NCI-H345 treated with DMSO at 0.1 percent for 48 hours (cell line): ENCODE measurements around the gene ANKRD9.

Source experiments
- DNase-seq: peaks from one replicate; lab custom pipeline; 2025; ENCODE audit not compliant: unreplicated experiment; lab: John Stamatoyannopoulos, UW

The ANKRD9 gene

DNA sequence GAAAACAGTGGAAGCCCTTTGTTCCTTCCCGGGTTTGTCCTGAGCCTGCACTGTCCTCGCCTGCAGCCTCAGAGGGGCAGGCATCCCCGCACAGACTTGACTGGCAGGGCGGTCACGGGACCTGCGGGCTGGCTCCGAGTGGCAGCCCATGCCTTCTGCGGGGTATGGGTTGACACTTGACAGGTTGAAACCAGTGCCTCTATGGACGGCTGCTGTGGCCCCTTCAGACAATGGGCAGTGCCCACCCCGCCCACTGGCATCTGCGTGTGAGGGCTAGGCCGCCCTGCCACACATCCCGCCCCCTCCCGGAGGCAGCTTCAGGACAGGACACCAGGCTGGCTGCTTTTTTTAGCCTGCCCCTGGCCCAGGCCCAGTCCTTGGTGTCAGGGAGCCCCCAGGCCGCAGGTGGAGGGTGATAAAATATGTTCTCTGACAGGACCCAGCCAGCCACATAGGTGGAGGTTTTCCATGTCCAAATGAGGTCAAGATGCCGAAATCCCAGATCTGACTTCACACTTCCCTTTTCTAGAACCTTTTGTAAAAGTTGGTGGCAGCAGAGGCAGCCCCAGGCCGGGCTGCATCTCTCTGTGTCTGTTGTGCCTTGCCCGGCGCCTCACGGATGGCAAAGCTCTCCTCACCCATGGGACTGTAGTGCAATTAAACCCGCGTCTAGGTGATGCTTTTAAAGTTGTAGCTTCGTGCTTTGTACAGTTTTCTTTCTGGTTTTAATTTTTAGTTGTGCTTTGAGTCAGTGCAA, 10.0 kb downstream of the ANKRD9 start:
- no peak for DNase-seq

DNA sequence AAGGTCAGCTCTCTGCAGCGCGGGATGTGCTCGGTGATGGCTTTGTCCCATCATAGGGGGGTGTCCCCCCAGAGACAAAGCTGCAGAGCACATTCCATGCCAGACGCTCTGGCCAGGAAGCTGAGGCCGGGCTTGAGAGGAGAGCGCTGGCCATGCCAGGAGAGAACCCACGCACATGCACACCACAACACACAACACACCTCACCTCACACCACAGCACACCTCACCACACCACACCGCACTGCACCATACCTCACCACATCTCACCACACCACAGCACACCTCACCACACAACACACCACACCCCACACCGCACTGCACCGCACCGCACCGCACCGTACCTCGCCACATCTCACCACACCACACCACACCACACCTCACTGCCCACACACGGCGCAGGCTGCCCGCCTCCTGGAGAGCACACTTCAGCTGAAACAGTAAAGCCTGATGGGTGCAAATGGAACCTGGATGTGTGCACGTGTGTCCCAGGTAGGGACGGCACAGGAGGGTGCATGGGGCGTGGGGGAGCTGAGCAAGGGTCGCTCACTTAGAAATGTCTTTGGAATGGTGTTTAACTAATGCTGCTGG, 10.8 kb downstream of the ANKRD9 start:
- DNase-seq = no peak

DNA sequence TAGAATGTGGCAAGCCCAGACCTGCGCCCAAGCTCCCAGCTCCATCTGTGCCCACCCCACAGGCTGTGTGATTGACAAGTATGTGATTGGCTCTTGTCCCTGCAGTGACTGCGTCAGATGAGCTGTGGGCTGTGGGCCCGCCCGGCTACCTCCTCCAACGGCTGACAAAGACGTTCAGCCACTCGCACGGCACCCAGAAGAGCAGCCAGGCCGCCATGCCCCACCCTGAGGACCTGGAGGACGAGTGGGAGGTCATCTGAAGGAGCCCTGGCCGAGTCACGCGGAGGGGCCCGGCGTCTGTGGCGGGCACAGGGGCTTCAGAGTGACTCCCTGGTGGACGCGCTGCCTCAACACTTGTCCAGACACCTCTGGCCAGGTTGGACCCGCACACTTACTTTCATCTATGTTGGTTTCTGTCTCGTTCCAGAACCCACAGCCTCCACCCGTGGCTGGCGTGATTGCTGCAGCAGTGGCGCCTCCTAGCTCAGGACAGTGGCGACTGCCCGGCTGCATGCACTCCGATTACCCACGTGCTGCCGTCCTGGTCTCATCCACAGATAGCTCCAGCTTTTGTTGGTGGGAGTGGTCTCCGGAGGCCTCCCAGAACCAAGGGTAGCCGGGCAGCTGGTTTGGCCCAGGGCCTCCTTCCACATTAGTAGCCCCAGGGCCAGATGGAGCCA, 11.4 kb downstream of the ANKRD9 start:
- no peak for DNase-seq

DNA sequence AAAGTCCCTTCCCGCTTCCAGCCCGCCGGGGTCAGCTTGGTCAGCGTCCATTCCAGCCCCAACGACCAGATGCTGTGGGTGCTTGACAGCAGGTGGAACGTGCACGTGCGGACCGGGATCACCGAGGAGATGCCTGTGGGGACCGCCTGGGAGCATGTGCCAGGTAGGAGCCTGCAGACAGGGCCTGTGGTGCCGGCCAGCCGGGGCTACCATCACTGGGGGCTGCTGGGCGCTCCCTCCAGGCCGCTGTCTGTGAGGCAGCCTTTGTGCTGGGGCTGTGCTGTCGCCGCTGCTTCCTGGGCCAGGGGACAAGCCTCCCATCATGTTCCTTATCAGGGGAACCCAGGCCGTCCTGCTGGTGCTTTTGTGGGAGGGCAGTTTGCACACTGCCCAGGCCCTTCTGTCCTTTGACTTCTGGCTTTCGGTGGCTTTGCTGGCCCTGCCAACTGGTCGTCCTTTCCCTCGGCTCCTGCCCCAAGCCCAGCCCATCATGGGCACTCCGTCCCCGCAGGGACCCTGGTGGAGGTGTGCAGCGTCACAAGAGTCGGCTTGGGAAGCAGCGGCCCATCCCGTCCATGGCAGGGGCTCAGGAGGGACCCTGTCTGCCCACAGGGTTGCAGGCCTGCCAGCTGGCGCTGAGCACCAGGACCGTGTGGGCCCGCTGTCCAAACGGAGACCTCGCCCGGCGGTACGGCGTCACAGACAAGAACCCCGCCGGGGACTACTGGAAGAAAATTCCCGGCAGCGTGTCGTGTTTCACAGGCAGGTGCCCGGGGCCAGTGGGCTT, 12.4 kb downstream of the ANKRD9 start:
- DNase-seq = no peak

DNA sequence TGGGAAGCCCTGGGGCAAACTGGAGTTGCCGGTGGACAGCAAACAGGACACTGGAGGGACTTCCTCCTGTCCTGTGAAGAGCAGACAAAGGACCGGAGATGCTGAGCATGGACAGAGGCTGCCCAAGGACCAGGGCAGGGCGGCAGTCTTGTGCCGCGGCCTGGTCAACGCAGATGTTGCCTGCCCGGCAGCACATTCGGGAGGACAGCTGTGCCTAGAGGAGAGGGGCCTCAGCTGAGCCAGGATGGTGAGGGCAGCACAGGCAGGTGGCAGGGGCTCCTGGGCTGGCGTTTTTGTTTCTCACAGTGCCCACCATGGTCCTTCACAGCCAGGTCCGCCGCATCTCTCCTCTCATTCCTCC, 13.3 kb downstream of the ANKRD9 start:
- DNase-seq = no peak

DNA sequence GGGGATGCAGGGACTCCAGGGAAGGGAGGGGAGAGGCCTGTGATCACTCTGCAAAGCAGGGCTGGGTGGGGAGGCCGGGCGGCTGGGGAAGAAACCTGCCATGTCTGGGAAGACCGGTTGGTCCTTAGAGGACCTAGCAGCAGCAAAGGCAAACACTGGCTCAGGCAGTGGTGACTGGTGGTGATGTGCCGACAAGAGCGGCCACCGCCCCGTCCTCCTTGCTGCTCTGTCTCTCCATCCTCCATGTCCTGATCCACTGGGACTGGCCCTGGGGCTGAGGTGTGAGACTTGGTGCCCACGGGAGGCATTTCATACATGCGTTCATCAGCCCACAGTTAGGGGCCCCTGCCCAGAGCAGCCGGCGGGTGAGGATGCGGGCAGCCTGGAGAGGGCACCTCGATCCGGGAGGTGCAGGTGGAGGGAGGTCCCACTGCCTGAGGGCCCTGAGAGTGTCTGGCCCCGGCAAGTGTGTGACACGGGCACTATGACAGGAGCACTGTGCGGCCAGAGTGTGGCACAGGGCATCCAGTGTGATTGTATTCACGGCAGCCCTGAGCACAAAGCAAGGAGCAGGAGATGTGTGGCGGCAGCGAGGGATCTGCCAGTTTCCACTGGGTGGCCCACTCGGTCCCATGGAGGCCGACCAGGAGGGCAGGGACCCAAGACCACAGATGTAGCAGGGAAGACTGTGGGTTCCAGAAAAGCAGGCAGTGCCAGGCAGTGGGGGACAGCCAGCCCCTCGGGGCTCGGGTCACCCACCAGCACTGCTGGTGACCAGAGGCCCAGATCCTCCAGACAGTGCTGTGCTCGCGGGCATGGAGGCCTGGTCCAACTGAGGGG, 13.9 kb downstream of the ANKRD9 start:
- DNase-seq = no peak

DNA sequence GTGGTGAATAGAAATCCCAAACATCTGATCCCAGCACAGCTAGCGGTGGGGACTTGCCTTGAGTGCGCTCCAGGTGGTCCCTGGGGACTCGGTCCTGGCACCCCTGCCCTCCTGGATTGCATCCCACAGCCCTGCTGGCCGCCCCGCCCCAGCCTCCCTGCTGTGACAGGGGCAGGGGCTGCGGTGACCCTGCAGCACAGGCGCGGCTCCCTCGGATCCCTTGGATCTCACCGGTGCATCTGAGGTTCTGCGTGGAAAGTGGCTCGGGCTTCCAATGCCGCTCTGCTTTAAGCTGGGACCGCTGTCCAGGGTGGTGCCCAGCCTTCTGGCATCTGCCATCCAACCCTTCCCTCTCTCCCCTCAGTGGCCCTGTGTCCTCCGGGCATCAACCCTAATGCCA, 16.0 kb downstream of the ANKRD9 start:
- DNase-seq = no peak

DNA sequence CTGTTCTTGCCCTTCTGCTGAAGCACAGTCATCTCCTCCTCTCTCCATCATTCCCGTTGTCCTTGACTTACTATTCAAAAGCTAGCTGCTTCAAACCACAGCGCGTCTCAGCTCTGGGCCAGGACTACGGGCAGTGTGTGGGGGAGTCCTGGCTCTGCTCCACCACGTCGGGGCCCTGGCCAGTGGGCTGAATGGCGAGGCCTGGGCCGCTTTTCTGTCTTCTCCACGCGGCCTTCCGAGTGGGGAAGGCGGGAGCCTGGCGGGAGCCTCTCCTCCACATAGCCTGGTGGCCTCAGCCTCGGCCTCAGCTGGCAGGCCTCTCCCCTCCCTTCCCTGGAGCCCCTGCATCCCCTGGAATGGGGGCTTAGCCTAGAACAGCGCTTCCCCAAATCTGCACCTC, 16.5 kb downstream of the ANKRD9 start:
- DNase-seq = no peak

DNA sequence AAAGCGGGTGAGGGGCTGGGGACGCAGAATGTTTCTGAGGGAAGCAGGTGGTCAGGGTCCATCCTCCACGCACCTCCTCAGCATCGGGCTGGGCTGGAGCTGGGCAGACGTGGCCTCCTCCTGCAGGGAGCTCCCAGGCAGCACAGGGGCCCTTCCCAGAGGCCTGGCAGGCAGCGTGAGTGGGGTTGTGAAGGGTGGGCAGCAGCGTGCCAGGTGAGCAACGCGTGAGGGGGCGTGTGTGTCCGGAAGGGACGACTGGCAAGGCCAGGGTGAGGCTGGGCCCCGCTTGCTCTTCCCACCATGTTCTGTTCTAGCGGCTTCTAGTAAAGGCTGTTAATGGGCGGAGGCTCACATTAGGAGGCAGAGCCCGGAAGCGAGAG, 17.1 kb downstream of the ANKRD9 start:
- DNase-seq = no peak

DNA sequence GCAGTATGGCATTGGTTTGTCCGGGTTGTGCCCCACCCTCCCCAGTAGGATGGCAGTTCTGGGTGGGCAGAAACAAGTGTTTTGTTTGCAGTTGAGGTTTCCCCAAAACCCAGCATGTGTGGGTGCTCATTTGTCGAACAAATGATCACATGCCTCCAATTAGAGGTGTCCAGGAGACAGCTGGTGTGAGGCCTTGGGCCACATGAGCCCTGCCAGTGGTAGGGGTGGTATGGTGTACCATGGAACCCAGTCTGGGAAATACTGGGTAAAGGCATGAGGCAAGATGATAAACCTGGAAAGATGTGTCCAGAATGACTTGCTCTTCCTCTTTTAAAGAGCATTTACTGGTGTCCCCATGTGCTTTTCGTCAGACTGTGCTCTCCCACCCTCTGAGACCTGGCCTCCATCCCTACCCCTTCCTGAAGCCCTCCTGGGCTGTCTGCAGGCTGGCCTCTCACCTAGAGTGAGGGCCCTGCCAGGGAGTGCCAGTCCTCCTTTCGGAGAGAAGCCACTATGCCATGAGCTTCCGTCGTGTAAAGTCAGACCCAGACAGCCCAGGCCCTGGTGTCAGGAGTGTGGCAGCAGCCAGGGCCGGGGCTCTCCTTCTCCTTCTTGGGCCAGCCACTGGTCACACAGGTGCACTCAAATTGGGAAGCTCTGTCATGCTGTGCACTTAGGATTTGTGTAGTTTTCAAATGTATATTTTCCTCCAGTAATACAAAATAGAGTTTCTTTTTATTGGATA, 17.6 kb downstream of the ANKRD9 start:
- no peak for DNase-seq

DNA sequence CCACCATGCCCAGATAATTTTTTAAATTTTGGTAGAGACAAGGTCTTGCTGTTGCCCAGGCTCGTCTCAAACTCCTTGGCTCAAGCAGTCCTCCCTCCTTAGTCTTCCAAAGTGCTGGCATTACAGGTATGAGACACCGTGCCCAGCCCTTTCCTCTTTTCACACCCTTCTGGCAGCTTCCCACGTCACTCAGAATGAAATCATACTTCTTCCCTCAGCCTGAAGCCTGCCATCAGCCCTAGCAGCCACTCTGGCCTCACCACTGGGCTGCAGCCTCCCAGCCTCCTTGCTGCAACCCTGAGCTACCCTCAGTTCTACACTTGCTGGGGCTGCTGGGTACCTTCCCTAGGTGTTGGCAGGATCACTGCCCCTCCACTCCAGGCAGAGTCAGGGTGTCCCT, 18.2 kb downstream of the ANKRD9 start:
- no peak for DNase-seq

DNA sequence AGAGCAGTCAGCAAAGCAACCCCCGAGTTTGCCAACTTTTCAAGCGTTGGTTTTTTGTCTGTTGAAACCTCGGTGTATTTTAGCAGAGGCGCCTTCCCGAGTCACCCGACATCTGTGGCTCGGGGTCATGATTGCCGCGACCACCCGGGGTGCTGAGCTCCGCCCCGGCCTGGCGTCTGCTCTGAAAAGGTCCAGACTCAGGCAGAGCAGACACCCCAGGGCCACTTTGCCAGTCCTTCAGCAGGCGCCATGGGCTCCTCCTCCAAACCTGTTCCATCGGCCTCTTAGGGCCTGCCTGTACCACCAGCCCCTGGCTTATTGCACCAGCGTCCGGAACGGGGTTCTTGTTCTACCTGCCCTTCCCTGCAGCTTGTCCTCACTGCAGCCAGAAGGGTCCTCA, 19.1 kb downstream of the ANKRD9 start:
- DNase-seq = no peak

DNA sequence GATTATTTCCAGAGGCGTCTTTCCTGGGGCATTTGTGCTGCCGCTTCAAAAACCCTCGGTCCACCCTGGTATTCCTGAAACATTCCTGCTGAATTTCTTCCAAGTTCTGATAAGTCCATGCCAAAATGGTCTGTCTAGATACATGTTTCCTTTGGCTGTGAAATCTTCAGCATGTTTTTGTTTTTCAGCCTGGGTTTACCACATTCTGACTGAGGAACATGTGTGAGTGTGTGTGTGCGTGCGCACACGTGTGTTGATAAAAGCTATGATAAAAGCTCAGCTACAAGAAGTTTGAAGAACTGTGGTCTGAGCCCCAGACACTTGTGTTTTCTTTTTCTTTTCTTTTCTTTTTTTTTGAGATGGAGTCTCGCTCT, 22.4 kb downstream of the ANKRD9 start:
- no peak for DNase-seq

DNA sequence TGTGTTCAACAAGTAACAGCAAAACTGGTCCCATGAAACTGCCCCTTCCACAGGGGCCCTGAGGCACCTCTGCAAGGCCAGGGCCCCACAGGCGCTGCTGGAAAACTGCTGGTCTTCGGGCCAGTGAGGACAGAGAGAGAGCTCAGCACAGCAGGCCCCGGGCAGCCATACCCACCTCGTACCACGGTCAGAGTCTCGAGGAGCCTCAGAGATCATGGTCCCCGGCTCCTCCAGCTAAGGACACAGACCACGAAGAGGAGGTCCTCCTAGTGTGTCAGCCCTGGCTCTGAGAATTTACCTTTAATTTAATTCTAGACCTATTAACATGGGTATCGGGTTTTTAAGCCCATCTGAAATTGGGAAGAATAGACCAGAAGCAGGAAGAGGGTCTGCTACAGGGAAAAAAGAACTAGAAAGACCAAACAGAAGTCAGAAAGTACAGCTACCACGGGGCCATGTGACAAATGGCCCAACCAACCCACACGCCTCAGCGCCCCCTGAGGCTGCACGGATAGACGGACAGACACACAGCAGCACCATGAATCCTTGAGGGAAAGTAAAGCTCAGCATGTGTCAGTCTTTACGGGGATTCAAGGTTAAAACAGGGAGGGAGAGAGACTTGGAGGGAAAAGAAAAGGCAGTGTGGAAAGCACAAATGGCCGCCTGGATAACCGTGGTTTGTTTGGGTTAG, 22.9 kb downstream of the ANKRD9 start:
- no peak for DNase-seq

DNA sequence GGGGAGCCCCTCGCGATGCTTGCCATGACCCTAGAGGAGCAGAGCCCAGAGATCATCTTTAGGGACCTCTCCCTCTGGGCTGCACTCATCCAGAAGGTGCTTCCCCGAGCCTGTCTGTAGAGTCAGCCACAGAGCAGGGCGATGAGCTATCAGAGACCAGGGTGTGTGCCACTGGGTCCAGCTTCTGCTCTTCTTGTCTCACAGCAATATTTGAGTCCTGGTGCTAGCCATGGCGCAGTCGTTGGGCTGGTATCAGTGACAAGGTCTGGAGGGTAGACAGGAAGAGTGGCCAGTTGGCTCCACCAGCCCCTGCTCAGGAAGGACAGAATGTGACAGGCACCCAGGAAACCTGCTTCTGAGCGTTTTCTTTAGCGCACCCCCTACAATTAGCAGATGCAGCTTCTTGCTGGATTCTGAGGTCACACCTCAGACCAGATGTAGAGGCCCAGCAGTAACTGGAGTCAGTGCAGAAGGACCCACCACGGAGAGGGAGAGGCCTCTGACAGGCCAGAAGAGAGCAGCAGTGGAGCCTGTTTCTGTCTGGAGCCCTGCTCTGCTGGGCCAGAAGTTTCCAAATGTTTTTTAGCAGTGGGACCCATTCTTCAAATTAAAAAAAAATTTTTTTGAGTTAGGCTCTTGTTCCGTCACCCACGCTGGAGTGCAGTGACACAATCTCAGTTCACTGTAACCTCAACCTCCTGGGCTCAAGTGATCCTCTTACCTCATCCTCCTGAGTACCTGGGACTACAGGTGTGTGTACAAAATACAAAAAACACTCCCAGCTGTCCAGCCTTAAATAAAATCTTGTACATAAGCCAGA, 23.7 kb downstream of the ANKRD9 start:
- DNase-seq = no peak

DNA sequence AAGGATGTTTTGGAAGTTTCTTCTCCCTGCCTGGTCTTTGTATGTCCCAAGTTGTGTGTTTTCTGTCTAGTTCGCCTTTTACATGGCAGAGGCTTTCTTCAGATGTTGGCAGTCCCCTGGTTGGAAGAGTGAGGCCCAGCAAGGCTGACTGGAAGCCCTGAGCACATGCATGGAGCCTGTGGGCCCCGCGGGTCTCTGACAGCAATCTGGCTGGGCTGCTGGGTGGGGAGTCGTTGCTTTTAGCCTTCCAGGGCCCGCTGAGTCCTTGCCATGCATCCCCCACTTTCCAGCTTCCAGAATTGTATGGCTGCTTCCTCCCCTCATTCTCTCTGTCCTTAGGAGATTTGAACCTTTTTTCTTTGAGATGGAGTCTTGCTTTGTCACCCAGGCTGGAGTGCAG, 25.3 kb downstream of the ANKRD9 start:
- no peak for DNase-seq

DNA sequence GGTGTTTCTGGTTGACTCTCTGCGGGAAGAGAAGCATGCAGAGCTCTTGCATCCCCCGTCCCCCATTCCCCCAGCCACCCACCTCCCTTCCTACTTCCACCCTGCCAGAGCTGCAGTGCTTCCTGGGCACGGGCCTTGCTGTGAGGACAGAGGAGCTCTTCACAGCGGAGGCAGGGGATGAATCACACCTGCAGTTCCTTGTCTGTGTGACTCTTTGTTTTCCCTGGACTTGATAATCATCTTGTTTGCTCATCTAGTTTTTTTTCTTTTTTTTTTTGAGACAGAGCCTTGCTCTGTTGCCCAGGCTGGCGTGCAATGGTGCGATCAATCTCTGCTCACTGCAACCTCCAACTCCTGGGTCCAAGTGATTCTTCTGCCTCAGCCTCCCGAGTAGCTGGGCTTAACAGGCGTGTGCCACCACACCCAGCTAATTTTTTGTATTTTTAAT, 27.8 kb downstream of the ANKRD9 start:
- DNase-seq = no peak

DNA sequence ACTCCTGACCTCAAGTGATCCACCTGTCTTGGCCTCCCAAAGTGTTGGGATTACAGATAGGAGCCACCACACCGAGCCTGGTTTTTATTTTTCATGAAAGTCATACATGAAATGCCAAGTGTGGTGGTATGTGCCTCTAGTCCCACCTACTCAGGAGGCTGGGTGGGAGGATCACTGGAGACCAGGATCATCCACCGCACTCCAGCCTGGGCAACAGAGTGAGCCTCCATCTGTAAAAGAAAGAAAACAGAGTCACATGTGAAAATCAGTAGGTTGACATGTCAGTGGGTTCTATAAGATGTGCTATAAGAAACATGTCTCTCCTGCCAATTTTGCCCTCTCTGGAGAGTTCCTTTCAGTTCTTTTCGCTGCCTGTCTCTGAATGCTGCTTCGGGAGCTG, 28.2 kb downstream of the ANKRD9 start:
- DNase-seq = no peak

DNA sequence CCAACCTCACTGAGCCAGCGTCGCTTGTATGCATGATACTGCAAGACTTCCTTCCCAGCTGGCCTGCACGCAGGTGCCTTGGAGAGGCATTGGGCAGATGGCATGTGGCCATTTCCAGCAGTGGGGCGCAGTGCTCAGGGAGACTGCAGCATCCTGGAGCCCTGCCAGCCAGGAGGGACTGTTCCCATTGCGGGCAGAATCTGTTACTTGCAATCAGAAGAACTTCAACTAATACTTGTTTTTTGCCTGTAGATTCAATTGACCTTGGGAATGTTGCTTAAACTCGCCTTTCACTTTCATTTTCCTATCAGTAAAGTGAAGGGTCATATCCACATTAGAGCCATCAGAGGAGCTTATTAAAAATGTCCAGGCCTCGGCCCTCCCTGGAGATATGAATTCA, 29.8 kb downstream of the ANKRD9 start:
- no peak for DNase-seq
